HL-60 (cell line): ENCODE data around the gene NEK1.

Experiments used
- CTCF ChIP-seq: IDR thresholded peaks from one replicate; pipeline ENCODE4 v1.5.1; 2011; ENCODE audit warnings: low read length, control low read depth, inconsistent platforms; ENCODE audit not compliant: insufficient read depth
- GABPA ChIP-seq: IDR thresholded peaks from 2 replicates; pipeline ENCODE4 v1.6.1; 2012; ENCODE audit warnings: low read depth
- POLR2AphosphoS5 ChIP-seq: IDR thresholded peaks from 2 replicates; pipeline ENCODE4 v1.6.1; 2012; ENCODE audit warnings: low read depth
- REST ChIP-seq: IDR thresholded peaks from 2 replicates; pipeline ENCODE4 v1.6.1; 2012; ENCODE audit warnings: low read depth; ENCODE audit not compliant: insufficient replicate concordance
- SPI1 ChIP-seq: IDR thresholded peaks from 2 replicates; pipeline ENCODE4 v1.6.1; 2012; ENCODE audit warnings: low read depth, mild to moderate bottlenecking, borderline replicate concordance

DNA sequence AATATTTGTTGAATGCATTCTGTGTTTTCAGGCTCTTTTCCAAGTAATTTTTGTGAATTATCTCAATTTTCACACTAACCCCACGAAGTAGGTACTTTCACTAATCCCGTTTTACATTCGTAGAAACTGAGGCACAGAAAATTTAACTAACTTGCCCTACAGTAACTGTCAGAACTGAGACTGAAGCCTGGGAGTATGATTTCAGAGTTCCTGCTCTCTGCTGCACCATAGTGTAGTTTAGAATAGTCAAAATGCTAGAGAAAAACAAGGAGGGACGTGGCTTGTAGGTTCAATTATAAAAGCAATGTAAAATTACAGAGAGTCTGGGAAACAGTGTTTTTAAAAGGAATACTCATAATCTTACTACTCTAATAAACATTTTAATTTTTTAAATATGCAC, 10.2 kb upstream of the NEK1 start:
- TF ChIP-seq POLR2AphosphoS5, result no peak
- no peak for TF ChIP-seq CTCF
- TF ChIP-seq SPI1, result no peak
- TF ChIP-seq REST, result no peak
- TF ChIP-seq GABPA, result no peak
